ENCODE measurements around the gene SPEF1. TPM values are rescaled to one million over a fixed set of nuclear protein-coding genes. Genes with fewer than 3 reads are reported as not detected.
A peak's percentile ranks its signal among the peaks of the same experiment; 100 is the strongest.

The SPEF1 gene
- total and polyA plus RNA-seq, 2 of the 13 experiments (the other 11 are each of a cell fraction or from before 2014, with no cell fraction given), result 0.11 to 0.27 TPM

DNA sequence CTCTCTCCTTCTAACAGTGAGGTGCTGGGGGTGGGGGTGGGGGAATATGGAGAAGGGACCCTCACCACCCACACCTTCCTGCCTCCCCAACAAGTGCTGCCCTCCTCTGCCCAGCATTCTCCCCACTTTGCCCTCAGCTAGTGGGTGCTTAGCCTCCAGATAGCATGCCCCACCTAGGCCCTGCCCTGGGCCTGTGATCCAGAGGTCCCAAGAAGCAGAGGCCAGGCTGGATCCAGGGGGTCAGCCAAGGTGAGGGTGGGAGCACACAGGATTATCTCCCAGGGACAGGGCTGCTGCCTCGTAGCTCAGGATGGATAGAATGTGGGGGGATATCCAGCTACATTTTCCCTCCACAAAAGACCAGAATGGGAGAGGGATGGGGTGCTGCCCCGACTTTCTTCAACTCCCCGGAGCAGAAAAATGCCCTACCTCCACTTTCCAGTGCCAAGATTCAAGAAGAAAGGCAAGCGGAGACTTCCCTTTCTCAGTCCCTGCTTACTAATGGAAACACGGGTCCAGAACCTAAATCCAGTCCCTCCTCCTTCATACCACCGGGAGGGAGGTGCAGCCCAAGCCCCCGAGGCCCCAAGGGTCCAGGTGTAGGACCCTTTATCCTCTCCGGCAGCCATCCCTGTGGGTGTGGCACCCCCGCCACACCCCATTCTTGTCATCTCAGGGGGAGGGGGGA lies 14.7 kb downstream of the SPEF1 start (continued):
- TF ChIP-seq SRY (CRISPR knock-in tag; IDR thresholded peaks at IDR 0.05), result 0 out of 2 replicates have a peak, but pooled peaks have one; percentile 39

DNA sequence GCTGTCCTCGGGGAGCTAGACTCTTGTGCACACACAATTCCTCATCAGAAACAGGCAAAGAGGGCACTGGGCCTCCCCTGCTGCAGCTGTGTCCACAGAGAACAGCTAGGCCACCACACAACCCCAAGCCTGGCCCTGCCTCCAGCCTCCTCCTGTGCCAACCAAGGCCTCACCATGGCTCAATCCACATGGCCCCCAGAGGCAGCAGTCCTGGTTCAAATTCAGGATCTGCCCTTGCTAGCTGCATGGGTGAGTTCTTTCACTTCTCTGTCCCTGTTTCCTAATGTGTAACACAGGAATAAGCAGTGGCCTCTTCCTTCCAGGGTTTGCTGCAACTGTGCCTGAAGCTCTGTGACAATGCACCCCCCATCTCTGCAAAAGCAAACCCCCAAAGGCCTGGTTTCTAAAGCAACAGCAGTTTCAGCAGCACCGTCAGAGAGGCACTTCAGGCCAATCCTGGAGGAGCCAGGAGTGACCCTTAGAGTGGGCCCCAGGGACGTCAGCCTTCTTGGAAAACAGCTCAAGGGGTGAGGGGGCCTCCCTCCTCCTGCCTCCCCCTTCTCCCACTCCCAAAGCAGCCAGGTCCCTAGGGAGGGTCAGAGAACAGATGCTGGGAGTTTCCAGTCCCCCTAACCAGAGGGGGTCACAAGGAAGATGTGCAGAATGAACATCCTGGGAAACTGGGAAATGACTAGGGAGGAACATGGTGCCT lies 15.9 kb downstream of the SPEF1 start:
- ChIA-PET POLR2A (interaction anchor here (1.0 to 1.2 kb wide), 3 partner anchors 13 to 21 kb away, joined by 3 read pairs; partner anchors contain the start of gene CENPB), CTCF (ENCODE audit: low intra/inter-chr PET ratio, low total read pairs) (no interaction called here)
- H3K9me3 ChIP-seq (ENCODE audit: low read length), result no peaks in the 10 kb centered on the region
- H3K4me1 ChIP-seq (ENCODE audit: insufficient read depth, low read length), result peaks cover 62% of the 10 kb centered on the region
- H2AFZ ChIP-seq (ENCODE audit: low read length), result no peak overlapping the region
- peaks cover 5 to 9% of the 10 kb centered on the region in 2 experiments; a peak in 2 of 5 replicates for H3K36me3 ChIP-seq (replicated peaks in 1 of 2; ENCODE audit: control insufficient read depth in 1 of 2, insufficient read depth in 2 of 2, low read length in 2 of 2)
- in situ Hi-C loops (cut with HindIII; ENCODE audit: extremely low pct_ligation_motif_present, low pct_unique_long_range_greater_than_20kb) (no loop called here), intact Hi-C loops (cut with micrococcal nuclease; ENCODE audit: unreplicated experiment) (no loop called here)
- ATAC-seq (no peak), DNase-seq (ENCODE audit: low spot score) (no peak), FAIRE-seq (no peak)
- H3K4me3 ChIP-seq (replicated peaks in 1 of 3; ENCODE audit: insufficient read depth in 1 of 3, low read depth in 2 of 3, low read length in 3 of 3), result no peak overlapping the region
- H3K9ac ChIP-seq (ENCODE audit: insufficient read depth, low read depth, low read length), result peak overlapping the region; percentile 5; the same call in 1 of the 2 replicates
- BruUV-seq (replicated peaks), result no TSS peak
- H3K27ac ChIP-seq (ENCODE audit: extremely low read length, insufficient read depth, low read length), result no peak overlapping the region
- peak overlapping the region; percentile 97 for H3K4me2 ChIP-seq (ENCODE audit: low read depth, low read length)
- WGBS (ENCODE audit: low lambda C conversion rate), result 92% methylated on average over 3 of the region's 3 CpGs
- peaks cover 22% of the 10 kb centered on the region for H3K79me2 ChIP-seq (ENCODE audit: insufficient read depth, low read length)
- no peaks in the 10 kb centered on the region for H3K27me3 ChIP-seq (ENCODE audit: control insufficient read depth in 1 of 2, insufficient read depth in 2 of 2, low read length in 2 of 2)
- H4K20me1 ChIP-seq (ENCODE audit: insufficient read depth, low read length), result no peaks in the 10 kb centered on the region
- no peak for TF ChIP-seq ZNF773 (CRISPR knock-in tag; IDR thresholded peaks at IDR 0.05; ENCODE audit: borderline replicate concordance)
- TF ChIP-seq SRY (CRISPR knock-in tag; IDR thresholded peaks at IDR 0.05), result 0 out of 2 replicates have a peak, but pooled peaks have one; percentile 40
- TF ChIP-seq, protein P1, sequence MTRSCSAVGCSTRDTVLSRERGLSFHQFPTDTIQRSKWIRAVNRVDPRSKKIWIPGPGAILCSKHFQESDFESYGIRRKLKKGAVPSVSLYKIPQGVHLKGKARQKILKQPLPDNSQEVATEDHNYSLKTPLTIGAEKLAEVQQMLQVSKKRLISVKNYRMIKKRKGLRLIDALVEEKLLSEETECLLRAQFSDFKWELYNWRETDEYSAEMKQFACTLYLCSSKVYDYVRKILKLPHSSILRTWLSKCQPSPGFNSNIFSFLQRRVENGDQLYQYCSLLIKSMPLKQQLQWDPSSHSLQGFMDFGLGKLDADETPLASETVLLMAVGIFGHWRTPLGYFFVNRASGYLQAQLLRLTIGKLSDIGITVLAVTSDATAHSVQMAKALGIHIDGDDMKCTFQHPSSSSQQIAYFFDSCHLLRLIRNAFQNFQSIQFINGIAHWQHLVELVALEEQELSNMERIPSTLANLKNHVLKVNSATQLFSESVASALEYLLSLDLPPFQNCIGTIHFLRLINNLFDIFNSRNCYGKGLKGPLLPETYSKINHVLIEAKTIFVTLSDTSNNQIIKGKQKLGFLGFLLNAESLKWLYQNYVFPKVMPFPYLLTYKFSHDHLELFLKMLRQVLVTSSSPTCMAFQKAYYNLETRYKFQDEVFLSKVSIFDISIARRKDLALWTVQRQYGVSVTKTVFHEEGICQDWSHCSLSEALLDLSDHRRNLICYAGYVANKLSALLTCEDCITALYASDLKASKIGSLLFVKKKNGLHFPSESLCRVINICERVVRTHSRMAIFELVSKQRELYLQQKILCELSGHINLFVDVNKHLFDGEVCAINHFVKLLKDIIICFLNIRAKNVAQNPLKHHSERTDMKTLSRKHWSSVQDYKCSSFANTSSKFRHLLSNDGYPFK (CRISPR knock-in tag; IDR thresholded peaks at IDR 0.05; ENCODE audit: borderline replicate concordance), result 0 out of 2 replicates have a peak, but pooled peaks have one; percentile 23
- TF ChIP-seq, protein P2, sequence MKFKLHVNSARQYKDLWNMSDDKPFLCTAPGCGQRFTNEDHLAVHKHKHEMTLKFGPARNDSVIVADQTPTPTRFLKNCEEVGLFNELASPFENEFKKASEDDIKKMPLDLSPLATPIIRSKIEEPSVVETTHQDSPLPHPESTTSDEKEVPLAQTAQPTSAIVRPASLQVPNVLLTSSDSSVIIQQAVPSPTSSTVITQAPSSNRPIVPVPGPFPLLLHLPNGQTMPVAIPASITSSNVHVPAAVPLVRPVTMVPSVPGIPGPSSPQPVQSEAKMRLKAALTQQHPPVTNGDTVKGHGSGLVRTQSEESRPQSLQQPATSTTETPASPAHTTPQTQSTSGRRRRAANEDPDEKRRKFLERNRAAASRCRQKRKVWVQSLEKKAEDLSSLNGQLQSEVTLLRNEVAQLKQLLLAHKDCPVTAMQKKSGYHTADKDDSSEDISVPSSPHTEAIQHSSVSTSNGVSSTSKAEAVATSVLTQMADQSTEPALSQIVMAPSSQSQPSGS (CRISPR knock-in tag; IDR thresholded peaks at IDR 0.05), result no peak
- no peak for TF ChIP-seq CCAR2 (optimal IDR thresholded peaks at IDR 0.05; ENCODE audit: low read depth, low read length)
- no peak for TF ChIP-seq NR1H2 (CRISPR knock-in tag; IDR thresholded peaks at IDR 0.05; ENCODE audit: borderline replicate concordance, low read depth)
- TF ChIP-seq, protein P3, sequence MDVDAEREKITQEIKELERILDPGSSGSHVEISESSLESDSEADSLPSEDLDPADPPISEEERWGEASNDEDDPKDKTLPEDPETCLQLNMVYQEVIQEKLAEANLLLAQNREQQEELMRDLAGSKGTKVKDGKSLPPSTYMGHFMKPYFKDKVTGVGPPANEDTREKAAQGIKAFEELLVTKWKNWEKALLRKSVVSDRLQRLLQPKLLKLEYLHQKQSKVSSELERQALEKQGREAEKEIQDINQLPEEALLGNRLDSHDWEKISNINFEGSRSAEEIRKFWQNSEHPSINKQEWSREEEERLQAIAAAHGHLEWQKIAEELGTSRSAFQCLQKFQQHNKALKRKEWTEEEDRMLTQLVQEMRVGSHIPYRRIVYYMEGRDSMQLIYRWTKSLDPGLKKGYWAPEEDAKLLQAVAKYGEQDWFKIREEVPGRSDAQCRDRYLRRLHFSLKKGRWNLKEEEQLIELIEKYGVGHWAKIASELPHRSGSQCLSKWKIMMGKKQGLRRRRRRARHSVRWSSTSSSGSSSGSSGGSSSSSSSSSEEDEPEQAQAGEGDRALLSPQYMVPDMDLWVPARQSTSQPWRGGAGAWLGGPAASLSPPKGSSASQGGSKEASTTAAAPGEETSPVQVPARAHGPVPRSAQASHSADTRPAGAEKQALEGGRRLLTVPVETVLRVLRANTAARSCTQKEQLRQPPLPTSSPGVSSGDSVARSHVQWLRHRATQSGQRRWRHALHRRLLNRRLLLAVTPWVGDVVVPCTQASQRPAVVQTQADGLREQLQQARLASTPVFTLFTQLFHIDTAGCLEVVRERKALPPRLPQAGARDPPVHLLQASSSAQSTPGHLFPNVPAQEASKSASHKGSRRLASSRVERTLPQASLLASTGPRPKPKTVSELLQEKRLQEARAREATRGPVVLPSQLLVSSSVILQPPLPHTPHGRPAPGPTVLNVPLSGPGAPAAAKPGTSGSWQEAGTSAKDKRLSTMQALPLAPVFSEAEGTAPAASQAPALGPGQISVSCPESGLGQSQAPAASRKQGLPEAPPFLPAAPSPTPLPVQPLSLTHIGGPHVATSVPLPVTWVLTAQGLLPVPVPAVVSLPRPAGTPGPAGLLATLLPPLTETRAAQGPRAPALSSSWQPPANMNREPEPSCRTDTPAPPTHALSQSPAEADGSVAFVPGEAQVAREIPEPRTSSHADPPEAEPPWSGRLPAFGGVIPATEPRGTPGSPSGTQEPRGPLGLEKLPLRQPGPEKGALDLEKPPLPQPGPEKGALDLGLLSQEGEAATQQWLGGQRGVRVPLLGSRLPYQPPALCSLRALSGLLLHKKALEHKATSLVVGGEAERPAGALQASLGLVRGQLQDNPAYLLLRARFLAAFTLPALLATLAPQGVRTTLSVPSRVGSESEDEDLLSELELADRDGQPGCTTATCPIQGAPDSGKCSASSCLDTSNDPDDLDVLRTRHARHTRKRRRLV (CRISPR knock-in tag; IDR thresholded peaks at IDR 0.05), result no peak
- TF ChIP-seq WIZ (CRISPR knock-in tag; IDR thresholded peaks at IDR 0.05), result no peak
- TF ChIP-seq ASH2L (IDR thresholded peaks at IDR 0.05; ENCODE audit: insufficient read length, low read depth, low read length), result no peak
- peak; percentile 61; the same call in 1 of the 2 replicates for TF ChIP-seq ZNF7 (CRISPR knock-in tag; IDR thresholded peaks at IDR 0.05)
